Measurements from ENCODE around the gene YY1AP1.
"Not testable (repeated sequence)": the region's sequence is repeated elsewhere in the genome, so short reads cannot be mapped to it uniquely, and the experiment has no call there.

Gene YY1AP1, protein sequence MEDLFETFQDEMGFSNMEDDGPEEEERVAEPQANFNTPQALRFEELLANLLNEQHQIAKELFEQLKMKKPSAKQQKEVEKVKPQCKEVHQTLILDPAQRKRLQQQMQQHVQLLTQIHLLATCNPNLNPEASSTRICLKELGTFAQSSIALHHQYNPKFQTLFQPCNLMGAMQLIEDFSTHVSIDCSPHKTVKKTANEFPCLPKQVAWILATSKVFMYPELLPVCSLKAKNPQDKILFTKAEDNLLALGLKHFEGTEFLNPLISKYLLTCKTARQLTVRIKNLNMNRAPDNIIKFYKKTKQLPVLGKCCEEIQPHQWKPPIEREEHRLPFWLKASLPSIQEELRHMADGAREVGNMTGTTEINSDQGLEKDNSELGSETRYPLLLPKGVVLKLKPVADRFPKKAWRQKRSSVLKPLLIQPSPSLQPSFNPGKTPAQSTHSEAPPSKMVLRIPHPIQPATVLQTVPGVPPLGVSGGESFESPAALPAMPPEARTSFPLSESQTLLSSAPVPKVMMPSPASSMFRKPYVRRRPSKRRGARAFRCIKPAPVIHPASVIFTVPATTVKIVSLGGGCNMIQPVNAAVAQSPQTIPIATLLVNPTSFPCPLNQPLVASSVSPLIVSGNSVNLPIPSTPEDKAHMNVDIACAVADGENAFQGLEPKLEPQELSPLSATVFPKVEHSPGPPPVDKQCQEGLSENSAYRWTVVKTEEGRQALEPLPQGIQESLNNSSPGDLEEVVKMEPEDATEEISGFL
- 46.3 to 110 (median 63.1) reads per million in 9 experiments for total RNA-seq

DNA sequence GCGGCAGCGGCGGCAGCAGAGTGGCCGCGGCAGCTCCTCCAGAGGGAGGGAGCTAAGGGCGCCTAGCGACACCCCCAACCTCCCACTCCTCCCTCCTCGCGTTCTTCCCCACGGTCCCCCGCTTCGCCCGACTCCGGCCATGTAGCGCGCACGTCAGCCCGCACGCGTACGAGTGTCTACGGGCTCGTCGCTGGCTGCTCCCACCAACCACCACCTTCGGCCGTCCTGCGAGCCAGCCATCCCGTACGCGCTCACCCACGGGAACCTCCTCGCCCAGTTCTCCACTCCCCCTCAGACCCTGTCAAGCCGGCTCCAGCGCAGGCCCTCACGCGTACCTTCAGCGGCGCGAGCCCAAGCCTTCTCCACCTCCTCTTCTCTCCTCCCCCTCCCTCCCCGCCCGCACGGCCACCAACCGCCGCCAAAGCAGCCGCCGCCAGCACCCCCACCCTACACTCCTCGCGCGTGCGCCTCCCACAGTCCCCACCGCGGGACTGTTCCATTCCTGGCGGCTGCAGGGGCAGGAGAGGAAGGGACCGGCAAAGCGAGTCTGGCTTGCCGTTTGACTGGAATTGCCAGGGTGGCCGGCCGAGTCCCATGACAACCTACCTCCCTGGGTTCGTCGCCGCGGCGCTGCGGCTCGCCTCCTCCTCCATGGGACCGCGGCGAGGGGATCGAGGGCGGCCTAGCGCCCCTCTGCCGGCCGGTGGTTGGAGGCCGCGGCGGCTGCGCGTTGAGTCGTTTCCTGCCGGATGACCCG, at the start of gene YY1AP1:
Gene YY1AP1, minus strand, starts transcription at position 451 of the 757 bp plus-strand sequence. CDS start 8,338 bp downstream, outside the sequence.
- DNase-seq: peak; percentile 88 to 93 (median 89)
- Mint-ChIP-seq H3K36me3 (ENCODE audit: insufficient read depth) (peaks cover 40% of the 10 kb centered on the region), H3K4me1 (ENCODE audit: low read depth in 2 of 2) (peaks cover 40 to 63% of the 10 kb centered on the region in 2 donors), H3K9me3 (no peaks in the 10 kb centered on the region), H3K27ac (peak within 1 kb of the TSS; percentile 92 to 95), H3K4me3 (peak within 1 kb of the TSS; percentile 94 to 98), H3K27me3 (no peaks in the 10 kb centered on the region)
- peak; percentile 82 for ATAC-seq (replicated peaks)

DNA sequence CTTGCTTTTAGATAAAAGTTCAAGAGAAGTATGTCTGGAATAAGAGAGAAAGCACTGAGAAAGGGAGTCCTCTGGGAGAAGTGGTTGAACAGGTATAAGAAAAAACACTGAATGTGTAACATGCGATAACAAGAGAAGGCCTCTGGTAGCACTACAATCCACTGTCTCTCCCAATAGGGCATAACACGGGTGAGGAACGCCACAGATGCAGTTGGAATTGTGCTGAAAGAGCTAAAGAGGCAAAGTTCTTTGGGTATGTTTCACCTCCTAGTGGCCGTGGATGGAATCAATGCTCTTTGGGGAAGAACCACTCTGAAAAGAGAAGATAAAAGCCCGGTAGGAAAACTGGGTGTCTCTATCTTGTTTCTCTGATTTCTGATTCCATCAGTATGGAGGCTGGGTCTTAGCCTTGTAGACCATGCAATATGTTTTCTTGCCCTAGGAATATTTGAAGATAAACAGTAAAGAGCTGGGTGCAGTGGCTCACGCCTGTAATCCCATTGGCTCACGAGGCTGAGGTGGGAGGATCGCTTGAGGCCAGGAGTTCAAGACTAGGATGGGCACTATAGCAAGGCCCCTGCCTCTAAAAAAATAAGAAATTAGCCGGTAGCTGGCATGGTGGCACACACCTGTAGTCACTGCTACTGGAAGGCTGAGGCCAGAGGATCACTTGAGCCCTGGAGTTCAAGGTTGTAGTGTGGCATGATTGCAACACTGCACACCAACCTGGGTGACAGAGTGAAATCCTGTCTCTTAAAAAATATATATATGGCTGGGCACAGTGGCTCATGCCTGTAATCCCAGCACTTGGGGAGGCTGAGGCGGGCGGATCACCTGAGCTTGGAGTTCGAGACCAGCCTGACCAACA, 40.7 kb upstream of the YY1AP1 start:
- DNase-seq (peak; percentile 17 to 29 (median 22)), ATAC-seq (replicated peaks) (peak; percentile 39)

DNA sequence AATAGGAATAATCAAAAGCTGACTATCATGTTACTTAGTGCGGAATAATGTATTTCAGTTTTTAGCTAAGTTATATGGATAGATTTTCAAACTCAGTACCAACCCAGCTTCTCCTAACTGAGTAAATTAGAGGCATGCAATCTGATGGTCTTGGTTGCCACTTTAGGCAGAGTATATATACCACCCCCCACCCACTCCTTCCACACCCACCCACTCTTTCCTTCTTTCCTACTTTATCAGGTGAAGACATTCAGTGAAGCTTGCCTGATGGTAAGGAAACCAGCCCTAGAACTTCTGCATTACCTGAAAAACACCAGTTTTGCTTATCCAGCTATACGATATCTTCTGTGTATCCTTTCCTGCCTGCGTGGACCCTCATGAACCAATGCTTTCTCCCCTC, 36.6 kb upstream of the YY1AP1 start:
- no peaks in the 10 kb centered on the region for H3K9me3 Mint-ChIP-seq
- no peak overlapping the region for H3K4me3 Mint-ChIP-seq
- H3K27me3 Mint-ChIP-seq: no peaks in the 10 kb centered on the region
- no peaks in the 10 kb centered on the region for H3K4me1 Mint-ChIP-seq (ENCODE audit: low read depth in 2 of 2)
- peaks cover 27% of the 10 kb centered on the region for H3K36me3 Mint-ChIP-seq (ENCODE audit: insufficient read depth)
- DNase-seq (no peak), ATAC-seq (replicated peaks) (no peak)
- H3K27ac Mint-ChIP-seq: no peak overlapping the region

More for the DNA sequence above, 40.7 kb upstream of the YY1AP1 start:
- H3K27me3 Mint-ChIP-seq: no peaks in the 10 kb centered on the region
- no peak overlapping the region for H3K4me3 Mint-ChIP-seq
- H3K4me1 Mint-ChIP-seq (ENCODE audit: low read depth in 2 of 2): no peaks in the 10 kb centered on the region
- H3K36me3 Mint-ChIP-seq (ENCODE audit: insufficient read depth): peaks cover 47% of the 10 kb centered on the region
- peak overlapping the region in 1 of 2 donors; percentile 54 for H3K27ac Mint-ChIP-seq
- H3K9me3 Mint-ChIP-seq: no peaks in the 10 kb centered on the region

DNA sequence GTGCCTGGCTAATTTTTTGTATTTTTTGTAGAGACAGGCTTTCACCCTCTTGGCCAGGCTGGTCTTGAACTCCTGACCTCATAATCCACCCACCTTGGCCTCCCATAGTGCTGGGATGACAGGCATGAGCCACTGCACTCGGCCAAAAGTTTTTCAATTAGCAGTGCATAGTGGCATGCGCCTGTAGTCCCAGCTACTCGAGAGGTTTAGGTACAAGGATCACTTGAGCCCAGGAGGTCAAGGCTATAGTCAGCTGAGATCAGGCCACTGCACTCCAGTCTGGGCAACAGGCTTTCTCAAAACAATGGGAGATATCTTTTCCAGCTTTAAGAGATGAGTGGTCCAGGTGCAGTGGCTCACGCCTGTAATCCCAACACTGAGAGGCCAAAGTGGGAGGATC, 31.1 kb upstream of the YY1AP1 start:
- peaks cover 31% of the 10 kb centered on the region for H3K36me3 Mint-ChIP-seq (ENCODE audit: insufficient read depth)
- H3K27me3 Mint-ChIP-seq: no peaks in the 10 kb centered on the region
- ATAC-seq (replicated peaks) (no peak), DNase-seq (no peak)
- no peak overlapping the region for H3K4me3 Mint-ChIP-seq
- H3K4me1 Mint-ChIP-seq (ENCODE audit: low read depth in 2 of 2): no peaks in the 10 kb centered on the region
- no peaks in the 10 kb centered on the region for H3K9me3 Mint-ChIP-seq
- no peak overlapping the region for H3K27ac Mint-ChIP-seq

DNA sequence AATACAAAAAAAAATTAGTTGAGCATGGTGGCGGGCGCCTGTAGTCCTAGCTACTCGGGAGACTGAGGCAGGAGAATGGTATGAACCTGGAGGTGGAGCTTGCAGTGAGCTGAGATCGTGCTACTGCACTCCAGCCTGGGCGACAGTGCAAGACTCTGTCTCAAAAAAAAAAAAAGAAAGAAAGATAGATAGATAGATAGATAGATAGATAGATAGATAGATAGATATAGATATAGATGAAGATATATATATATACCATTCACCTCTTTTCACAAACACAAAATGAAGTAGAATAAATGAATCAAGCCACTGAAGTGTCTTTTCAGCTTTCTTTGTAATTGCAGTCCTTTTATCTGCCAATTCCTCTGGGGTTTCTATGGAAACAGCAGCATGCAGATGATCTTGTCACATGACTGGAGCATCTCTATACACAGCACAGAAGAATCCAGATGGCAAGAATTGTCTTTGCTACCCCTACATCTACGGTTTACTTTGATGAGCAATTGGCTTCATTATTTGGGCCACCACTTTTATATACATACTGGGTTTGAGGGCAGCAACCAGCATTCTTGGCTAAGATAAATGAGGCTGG, 30.0 kb upstream of the YY1AP1 start:
- ATAC-seq (replicated peaks); H3K4me1 Mint-ChIP-seq (ENCODE audit: low read depth in 2 of 2); H3K27me3 Mint-ChIP-seq; DNase-seq; H3K4me3 Mint-ChIP-seq; H3K9me3 Mint-ChIP-seq: not testable (repeated sequence)
- H3K36me3 Mint-ChIP-seq (ENCODE audit: insufficient read depth): peaks cover 32% of the 10 kb centered on the region
- H3K27ac Mint-ChIP-seq: peak overlapping the region in 1 of 2 donors; percentile 51

DNA sequence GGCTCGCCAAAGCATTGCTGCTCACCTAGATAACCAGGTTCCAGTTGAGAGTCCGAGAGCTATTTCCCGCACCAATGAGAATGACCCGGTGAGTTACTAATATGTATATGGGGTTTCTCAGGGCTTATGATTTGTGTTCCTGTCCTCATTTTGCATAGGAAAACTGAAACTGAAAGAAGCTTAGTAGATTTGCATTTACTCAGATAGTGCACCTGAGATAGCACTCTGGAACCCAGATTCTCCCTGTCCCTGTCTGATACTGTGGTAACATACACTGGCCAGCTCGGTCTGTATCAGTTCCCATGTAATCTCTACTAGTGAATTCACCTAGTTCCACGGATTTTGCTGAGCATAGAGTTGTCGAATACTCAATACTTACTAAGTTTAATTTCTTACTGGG, 28.5 kb upstream of the YY1AP1 start:
- Mint-ChIP-seq H3K27me3 (no peaks in the 10 kb centered on the region), H3K4me3 (no peak overlapping the region), H3K9me3 (no peaks in the 10 kb centered on the region), H3K27ac (peak overlapping the region in 1 of 2 donors; percentile 6), H3K36me3 (ENCODE audit: insufficient read depth) (peaks cover 26% of the 10 kb centered on the region), H3K4me1 (ENCODE audit: low read depth in 2 of 2) (no peaks in the 10 kb centered on the region)
- DNase-seq: no peak
- ATAC-seq (replicated peaks): no peak

DNA sequence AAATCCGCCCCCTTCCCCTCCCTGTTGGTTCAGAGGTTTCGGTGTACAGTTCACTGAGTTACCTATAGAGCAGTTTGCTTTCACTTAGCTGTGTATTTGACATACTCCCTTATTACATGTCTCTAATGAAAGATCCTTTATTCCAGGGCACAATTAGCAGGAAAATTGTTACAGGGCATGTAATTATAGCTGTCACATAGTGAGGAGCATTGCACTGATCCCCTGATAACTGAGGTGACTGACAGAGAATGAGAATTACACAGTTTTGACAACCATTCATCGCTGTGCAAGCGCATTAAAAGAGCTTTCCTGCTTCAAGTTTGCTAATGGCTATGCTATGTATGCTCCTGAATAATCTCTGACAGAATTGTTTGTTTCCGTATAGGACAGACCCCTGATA, 27.2 kb upstream of the YY1AP1 start:
- Mint-ChIP-seq H3K27ac (peak overlapping the region in 1 of 2 donors; percentile 39), H3K4me1 (ENCODE audit: low read depth in 2 of 2) (no peaks in the 10 kb centered on the region), H3K27me3 (no peaks in the 10 kb centered on the region), H3K36me3 (ENCODE audit: insufficient read depth) (peaks cover 29% of the 10 kb centered on the region), H3K9me3 (no peaks in the 10 kb centered on the region), H3K4me3 (no peak overlapping the region)
- no peak for DNase-seq
- no peak for ATAC-seq (replicated peaks)

DNA sequence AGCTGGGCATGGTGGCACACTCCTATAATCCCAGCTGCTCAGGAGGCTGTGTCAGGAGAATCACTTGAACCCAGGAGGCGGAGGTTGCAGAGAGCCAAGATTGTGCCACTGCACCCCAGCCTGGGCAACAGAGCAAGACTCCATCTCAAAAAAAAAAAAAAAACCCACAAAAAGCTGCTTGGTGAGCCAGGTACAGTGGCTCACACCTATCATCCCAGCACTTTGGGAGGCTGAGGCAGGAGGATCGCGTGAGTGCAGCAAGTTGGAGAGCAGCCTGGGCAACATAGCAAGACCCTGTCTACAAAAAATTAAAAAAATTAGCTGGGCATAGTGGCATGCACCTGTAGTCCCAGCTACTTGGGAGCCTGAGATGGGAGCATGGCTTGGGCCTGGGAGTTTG, 26.5 kb upstream of the YY1AP1 start:
- Mint-ChIP-seq H3K36me3 (ENCODE audit: insufficient read depth) (peaks cover 34% of the 10 kb centered on the region), H3K27ac (peak overlapping the region; percentile 39 to 72)
- not testable (repeated sequence) for H3K27me3 Mint-ChIP-seq; H3K4me3 Mint-ChIP-seq; H3K4me1 Mint-ChIP-seq (ENCODE audit: low read depth in 2 of 2); ATAC-seq (replicated peaks); DNase-seq; H3K9me3 Mint-ChIP-seq

DNA sequence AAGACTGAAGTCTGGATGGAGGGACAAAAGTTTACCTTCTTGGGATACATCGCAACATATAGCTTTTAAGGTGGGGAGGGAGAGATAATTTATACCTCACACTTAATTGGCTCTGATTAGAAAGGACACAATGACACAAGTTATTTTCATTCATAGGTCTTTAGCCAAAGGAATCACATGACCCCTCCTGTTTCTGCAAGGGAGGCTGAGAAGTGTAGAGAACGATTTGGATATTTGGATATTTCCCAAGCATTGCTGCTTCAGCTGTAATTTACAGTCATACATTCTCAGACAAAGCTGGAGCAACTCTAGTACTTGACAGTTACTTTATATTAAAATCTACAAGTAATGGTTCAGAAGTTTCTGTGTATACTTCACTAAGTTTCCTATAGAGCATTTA, 24.5 kb upstream of the YY1AP1 start:
- Mint-ChIP-seq H3K36me3 (ENCODE audit: insufficient read depth) (peaks cover 29% of the 10 kb centered on the region), H3K4me3 (no peak overlapping the region), H3K9me3 (no peaks in the 10 kb centered on the region), H3K27me3 (no peaks in the 10 kb centered on the region), H3K27ac (no peak overlapping the region), H3K4me1 (ENCODE audit: low read depth in 2 of 2) (peaks cover 0 to 9% of the 10 kb centered on the region in 2 donors)
- no peak for DNase-seq
- no peak for ATAC-seq (replicated peaks)

DNA sequence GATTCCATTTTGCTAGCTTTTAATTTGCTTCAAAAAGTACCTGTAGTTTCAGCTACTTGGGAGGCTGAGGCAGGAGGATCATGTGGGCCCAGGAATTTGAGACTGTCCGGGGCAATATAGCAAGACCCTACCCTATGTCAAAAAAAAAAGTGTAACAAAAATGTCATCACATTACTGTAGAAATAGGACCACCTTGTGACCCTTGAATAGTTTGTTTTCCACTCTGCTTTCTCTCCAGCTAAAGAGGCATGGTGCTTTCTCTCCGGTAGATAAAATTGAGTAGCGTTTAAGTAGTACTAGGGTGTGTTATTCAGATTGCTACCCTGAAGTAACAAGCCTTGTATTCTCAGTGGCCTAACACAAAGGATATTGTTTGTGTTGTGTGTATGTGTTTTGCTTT, 24.1 kb upstream of the YY1AP1 start:
- not testable (repeated sequence) for H3K9me3 Mint-ChIP-seq; H3K27ac Mint-ChIP-seq; H3K4me3 Mint-ChIP-seq; H3K27me3 Mint-ChIP-seq; ATAC-seq (replicated peaks); DNase-seq
- peaks cover 25% of the 10 kb centered on the region for H3K36me3 Mint-ChIP-seq (ENCODE audit: insufficient read depth)
- H3K4me1 Mint-ChIP-seq (ENCODE audit: low read depth in 2 of 2): peaks cover 3 to 13% of the 10 kb centered on the region in 2 donors

DNA sequence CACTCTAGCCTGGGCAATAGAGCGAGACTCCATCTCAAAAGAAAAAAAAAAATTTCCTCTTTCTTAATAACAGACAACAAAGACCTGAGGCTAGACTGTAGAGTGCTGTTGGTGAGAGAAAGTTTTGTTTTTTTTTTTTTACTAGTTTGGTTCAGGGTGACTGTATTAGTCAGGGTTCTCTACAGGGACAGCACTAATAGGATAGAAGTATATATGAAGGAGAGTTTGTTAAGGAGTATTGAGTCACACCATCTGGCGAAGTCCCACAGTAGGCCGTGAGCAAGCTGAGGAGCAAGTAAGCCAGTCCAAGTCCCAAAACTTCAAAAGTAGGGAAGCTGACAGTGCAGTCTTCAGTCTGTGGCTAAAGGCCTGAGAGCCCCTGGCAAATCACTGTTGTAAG, 22.9 kb upstream of the YY1AP1 start:
- Mint-ChIP-seq H3K36me3 (ENCODE audit: insufficient read depth) (peaks cover 25% of the 10 kb centered on the region), H3K4me1 (ENCODE audit: low read depth in 2 of 2) (peaks cover 5 to 16% of the 10 kb centered on the region in 2 donors)
- not testable (repeated sequence) for H3K27ac Mint-ChIP-seq; H3K27me3 Mint-ChIP-seq; DNase-seq; ATAC-seq (replicated peaks); H3K9me3 Mint-ChIP-seq; H3K4me3 Mint-ChIP-seq

DNA sequence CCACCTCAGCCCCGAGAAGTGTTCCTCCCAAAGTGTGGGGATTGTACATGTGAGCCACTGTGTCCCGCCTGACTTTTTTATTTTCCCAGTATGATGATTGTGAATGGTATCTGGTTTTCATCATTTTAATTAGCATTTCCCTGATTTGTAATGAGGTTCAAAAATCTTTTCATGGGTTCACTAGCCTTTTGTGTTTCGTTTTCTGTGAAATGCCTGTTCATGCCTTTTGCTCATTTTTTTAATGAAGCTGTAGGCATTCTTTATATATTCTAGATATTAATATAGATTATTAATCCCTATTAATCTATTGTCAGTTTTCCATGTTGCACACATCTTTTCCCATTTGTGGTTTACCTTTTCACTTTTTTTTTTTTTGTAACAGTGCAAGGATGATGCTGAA, 20.8 kb upstream of the YY1AP1 start:
- Mint-ChIP-seq H3K27ac (no peak overlapping the region), H3K4me3 (no peak overlapping the region), H3K9me3 (no peaks in the 10 kb centered on the region), H3K4me1 (ENCODE audit: low read depth in 2 of 2) (peaks cover 10 to 23% of the 10 kb centered on the region in 2 donors), H3K27me3 (no peaks in the 10 kb centered on the region), H3K36me3 (ENCODE audit: insufficient read depth) (peaks cover 17% of the 10 kb centered on the region)
- no peak for DNase-seq
- ATAC-seq (replicated peaks): no peak

Data from effector memory CD8-positive, alpha-beta T cell (primary cell).